GM19351 (cell line): ENCODE results near the gene CC2D2B.

Experiments
- ATAC-seq: cut with Tn5 transposase; IDR thresholded peaks from one replicate; pipeline ENCODE4 v1.9.1; 2021; ENCODE audit warnings: mild to moderate bottlenecking, moderate library complexity; ENCODE audit not compliant: unreplicated experiment

The CC2D2B gene

DNA sequence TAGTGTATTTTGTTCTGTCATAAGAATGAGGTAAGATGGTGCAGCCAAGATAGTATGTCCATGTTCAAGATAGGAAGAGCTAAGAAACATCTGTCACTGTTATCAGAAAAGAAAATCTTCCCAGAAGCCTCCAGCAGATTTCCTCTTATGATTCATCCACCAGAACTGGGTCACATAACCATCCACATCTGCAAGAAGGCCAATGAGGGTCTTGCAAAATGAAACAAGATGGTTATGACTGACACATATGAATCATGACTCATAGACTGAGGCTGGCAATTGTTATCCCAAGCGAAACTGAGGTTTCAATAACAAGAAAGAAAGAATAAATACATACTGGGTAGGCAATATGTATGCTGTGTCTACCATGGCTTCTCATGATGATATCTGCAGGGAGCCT lies 165.9 kb downstream of the CC2D2B start:
- no peak for ATAC-seq

DNA sequence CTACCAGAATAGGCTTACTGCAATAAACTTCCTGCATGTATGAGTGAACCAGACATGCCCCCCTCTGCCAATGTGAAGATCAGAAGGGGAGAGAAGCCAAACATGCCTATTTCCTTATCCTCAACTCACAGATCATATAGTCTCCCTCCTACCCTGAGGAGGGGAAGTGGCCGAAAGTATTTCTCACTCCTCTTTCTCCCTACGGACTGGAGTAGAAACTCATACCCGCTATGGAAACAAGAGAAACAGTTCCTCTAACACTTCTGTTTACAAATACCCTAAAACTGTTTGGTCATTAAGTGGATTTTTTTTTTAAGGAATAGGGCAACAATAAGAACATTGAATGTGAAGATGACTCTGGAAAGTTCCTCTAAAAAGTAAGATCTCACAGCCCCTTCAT lies 167.0 kb downstream of the CC2D2B start:
- no peak for ATAC-seq

DNA sequence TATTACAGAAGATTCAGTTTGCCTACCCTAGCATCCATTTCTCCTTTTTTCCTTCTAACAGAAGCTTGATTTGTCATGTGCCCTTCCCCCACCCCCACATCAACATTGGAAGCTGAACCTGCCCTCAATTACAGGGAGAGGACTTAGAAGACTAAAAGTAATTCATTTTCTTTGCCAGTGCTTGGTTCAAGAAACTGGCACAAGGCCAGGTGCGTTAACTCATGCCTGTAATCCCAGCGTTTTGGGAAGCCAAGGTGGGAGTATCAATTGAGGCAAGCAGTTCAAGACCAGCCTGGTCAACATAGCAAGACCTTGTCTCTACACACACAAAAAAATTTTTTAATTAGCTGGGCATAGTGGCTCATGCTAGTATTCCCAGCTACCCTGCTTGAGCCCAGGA lies 168.2 kb downstream of the CC2D2B start:
- no peak for ATAC-seq

DNA sequence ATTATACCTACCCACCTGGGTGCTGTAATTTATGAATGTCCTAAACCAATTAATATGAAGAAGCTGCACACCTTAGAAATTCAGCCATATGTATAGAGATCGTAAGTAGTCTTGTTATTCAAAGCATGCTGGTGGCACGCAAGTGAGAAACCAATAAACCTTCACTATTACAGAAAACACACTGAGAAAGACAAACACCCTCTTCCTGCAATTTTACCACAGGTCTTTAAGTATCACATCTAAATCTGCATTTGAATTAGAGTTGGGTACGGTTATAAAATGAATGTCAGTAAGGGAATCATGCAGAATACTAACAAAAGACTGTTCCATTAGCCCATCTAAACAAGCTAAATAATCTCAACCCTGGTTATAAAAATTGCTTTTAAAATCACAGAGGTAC lies 169.4 kb downstream of the CC2D2B start:
- no peak for ATAC-seq

DNA sequence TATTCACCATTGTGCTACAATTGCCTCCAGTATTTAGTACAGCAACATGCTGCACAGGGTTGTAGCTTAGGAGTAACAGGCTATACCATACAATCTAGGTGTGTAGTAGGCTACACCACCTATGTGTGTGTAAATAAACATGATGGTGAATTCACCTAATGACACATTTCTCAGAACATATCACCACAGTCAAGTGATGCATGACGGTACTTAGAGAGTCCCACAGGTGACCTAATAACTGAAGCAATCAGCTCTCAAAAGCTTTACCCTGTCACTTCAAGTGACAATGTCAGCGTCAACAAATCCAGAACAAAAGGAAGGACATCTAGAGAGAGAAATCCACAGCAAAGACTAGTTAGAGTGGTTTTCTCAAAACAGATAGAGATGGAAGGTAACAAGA lies 174.4 kb downstream of the CC2D2B start:
- no peak for ATAC-seq
